ENCODE data around the gene FPR3. TPM values are rescaled to one million over a fixed set of nuclear protein-coding genes. Genes with fewer than 3 reads are reported as not detected.
A peak's percentile ranks its signal among the peaks of the same experiment; 100 is the strongest.

The FPR3 gene
- polyA plus RNA-seq, 1 of the 3 experiments (the other 2 are of a cell fraction) = 0.02 TPM

GRCh38 chr19:51777570-51778462, 17.1 kb upstream of the FPR3 start:
- H3K9me2 ChIP-seq = no peaks in the 10 kb centered on the region
- 16% methylated on average over 23 of the region's 23 CpGs for WGBS (ENCODE audit: low lambda C conversion rate)
- H3K4me3 ChIP-seq (ENCODE audit: low read depth in 2 of 2, low read length in 1 of 2) = peak overlapping the region in 1 of 2 experiments; percentile 10; a peak in 1 of 4 replicates
- no peaks in the 10 kb centered on the region for H3F3A ChIP-seq (replicated peaks; ENCODE audit: insufficient read depth)
- ChIA-PET CTCF (interaction anchor here (0.6 to 2.3 kb wide), 41 partner anchors 9 to 436 kb away, joined by 3 to 25 read pairs (median 5); partner anchors contain the start of genes FPR2 and VSIG10L), POLR2A (no interaction called here)
- H3K9ac ChIP-seq = no peak overlapping the region
- H3K9me3 ChIP-seq = no peaks in the 10 kb centered on the region
- TF ChIP-seq GABPA (IDR thresholded peaks at IDR 0.05; ENCODE audit: low read depth) (no peak), SMC3 (IDR thresholded peaks at IDR 0.05; ENCODE audit: low read depth, low read length) (peak; percentile 70), RAD21 (IDR thresholded peaks at IDR 0.05; ENCODE audit: low read length) (peak; percentile 78), CTCF (IDR thresholded peaks at IDR 0.05) (peak; percentile 81)
- H4K20me1 ChIP-seq (ENCODE audit: insufficient read depth) = no peaks in the 10 kb centered on the region
- no peaks in the 10 kb centered on the region for H3K4me1 ChIP-seq (ENCODE audit: control insufficient read depth in 1 of 2, insufficient read depth in 2 of 2, low read depth in 1 of 2, low read length in 1 of 2)
- H3K27me3 ChIP-seq (ENCODE audit: insufficient read depth) = no peaks in the 10 kb centered on the region
- no peaks in the 10 kb centered on the region for H3K36me3 ChIP-seq (replicated peaks in 1 of 2; ENCODE audit: control insufficient read depth in 1 of 2, insufficient read depth in 2 of 2, low read length in 1 of 2)
- peak overlapping the region; percentile 57; the same call in 1 of the 2 replicates for H2AFZ ChIP-seq (ENCODE audit: low read depth)
- H3K4me2 ChIP-seq = peak overlapping the region; percentile 57
- no peaks in the 10 kb centered on the region for H3K79me2 ChIP-seq (ENCODE audit: insufficient read depth)
- peak; percentile 66 for DNase-seq
- no peak overlapping the region for H3K27ac ChIP-seq (ENCODE audit: low read depth in 2 of 2, low read length in 1 of 2)

DNA sequence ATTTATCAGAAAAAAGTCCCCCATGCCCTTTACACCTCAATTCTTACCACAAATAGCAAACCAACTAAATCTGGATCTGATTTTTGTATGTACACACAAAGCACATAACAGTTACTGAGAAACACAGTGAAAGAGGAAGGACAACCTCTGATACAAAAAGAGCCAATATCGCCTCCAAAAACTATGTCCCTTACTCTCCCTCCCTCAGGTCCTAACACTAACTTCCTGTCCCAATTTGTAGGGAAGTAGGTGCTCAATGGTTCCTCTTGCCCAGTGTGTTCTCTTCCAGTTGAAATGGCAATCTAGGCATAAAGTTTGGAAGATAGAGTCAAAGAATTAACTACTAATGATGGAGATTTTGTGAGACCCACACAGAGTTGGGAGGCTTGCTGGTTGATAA, 15.8 kb upstream of the FPR3 start:
- no peaks in the 10 kb centered on the region for H3K79me2 ChIP-seq (ENCODE audit: insufficient read depth)
- no peak overlapping the region for H3K4me3 ChIP-seq (ENCODE audit: low read depth in 2 of 2, low read length in 1 of 2)
- no peaks in the 10 kb centered on the region for H4K20me1 ChIP-seq (ENCODE audit: insufficient read depth)
- 9% methylated on average over 1 of the region's 1 CpG for WGBS (ENCODE audit: low lambda C conversion rate)
- H3K27me3 ChIP-seq (ENCODE audit: insufficient read depth) = no peaks in the 10 kb centered on the region
- no peak overlapping the region for H3K27ac ChIP-seq (ENCODE audit: low read depth in 2 of 2, low read length in 1 of 2)
- no peaks in the 10 kb centered on the region for H3K9me3 ChIP-seq
- H3K9ac ChIP-seq = no peak overlapping the region
- no peaks in the 10 kb centered on the region for H3K9me2 ChIP-seq
- peaks cover 0 to 8% of the 10 kb centered on the region in 2 experiments; a peak in 1 of 4 replicates for H3K4me1 ChIP-seq (ENCODE audit: control insufficient read depth in 1 of 2, insufficient read depth in 2 of 2, low read depth in 1 of 2, low read length in 1 of 2)
- DNase-seq = no peak
- peaks cover 6% of the 10 kb centered on the region for H3F3A ChIP-seq (replicated peaks; ENCODE audit: insufficient read depth)
- H3K4me2 ChIP-seq = no peak overlapping the region
- H2AFZ ChIP-seq (ENCODE audit: low read depth) = no peak overlapping the region
- H3K36me3 ChIP-seq (replicated peaks in 1 of 2; ENCODE audit: control insufficient read depth in 1 of 2, insufficient read depth in 2 of 2, low read length in 1 of 2) = no peaks in the 10 kb centered on the region
- POLR2A ChIA-PET = no interaction called here
- CTCF ChIA-PET = interaction anchor here (2.0 kb wide), 1 partner anchor 11 kb away, joined by 20 read pairs; no protein-coding TSS in a partner anchor
- TF ChIP-seq RFX5 (IDR thresholded peaks at IDR 0.05; ENCODE audit: low read length) (no peak), MEF2A (IDR thresholded peaks at IDR 0.05; ENCODE audit: borderline replicate concordance, low read depth) (no peak), FOXJ3 (CRISPR knock-in tag; IDR thresholded peaks at IDR 0.05) (no peak), GATA2 (CRISPR knock-in tag; IDR thresholded peaks at IDR 0.05) (no peak), USF2 (IDR thresholded peaks at IDR 0.05; ENCODE audit: borderline replicate concordance, low read depth, low read length) (no peak), EP300 (IDR thresholded peaks at IDR 0.05; ENCODE audit: borderline replicate concordance in 1 of 2, low read depth in 1 of 2, low read length in 1 of 2) (no peak), IRF3 (IDR thresholded peaks at IDR 0.05; ENCODE audit: low read depth, low read length) (no peak), SMC3 (IDR thresholded peaks at IDR 0.05; ENCODE audit: low read depth, low read length) (no peak), MXI1 (IDR thresholded peaks at IDR 0.05; ENCODE audit: low read depth, low read length) (no peak), EZH2phosphoT487 (IDR thresholded peaks at IDR 0.05; ENCODE audit: borderline replicate concordance, low read depth) (no peak), TEAD4 (IDR thresholded peaks at IDR 0.05; ENCODE audit: borderline replicate concordance, insufficient read depth) (no peak), NFIC (IDR thresholded peaks at IDR 0.05; ENCODE audit: borderline replicate concordance) (no peak), ELF1 (IDR thresholded peaks at IDR 0.05) (no peak), GABPA (IDR thresholded peaks at IDR 0.05; ENCODE audit: low read depth) (no peak)
- TF ChIP-seq, protein P1, sequence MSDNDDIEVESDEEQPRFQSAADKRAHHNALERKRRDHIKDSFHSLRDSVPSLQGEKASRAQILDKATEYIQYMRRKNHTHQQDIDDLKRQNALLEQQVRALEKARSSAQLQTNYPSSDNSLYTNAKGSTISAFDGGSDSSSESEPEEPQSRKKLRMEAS (IDR thresholded peaks at IDR 0.05; ENCODE audit: low read depth) = no peak
- TF ChIP-seq, protein P2, sequence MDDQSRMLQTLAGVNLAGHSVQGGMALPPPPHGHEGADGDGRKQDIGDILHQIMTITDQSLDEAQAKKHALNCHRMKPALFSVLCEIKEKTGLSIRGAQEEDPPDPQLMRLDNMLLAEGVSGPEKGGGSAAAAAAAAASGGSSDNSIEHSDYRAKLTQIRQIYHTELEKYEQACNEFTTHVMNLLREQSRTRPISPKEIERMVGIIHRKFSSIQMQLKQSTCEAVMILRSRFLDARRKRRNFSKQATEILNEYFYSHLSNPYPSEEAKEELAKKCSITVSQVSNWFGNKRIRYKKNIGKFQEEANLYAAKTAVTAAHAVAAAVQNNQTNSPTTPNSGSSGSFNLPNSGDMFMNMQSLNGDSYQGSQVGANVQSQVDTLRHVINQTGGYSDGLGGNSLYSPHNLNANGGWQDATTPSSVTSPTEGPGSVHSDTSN (IDR thresholded peaks at IDR 0.05) = no peak

Measured in SK-N-SH (cell line).